SU-DHL-6 (cell line): ENCODE measurements around the gene MMRN2.
"Not testable (repeated sequence)": the region's sequence is repeated elsewhere in the genome, so short reads cannot be mapped to it uniquely, and the experiment has no call there.

Experiments used
- H2AFZ ChIP-seq: fragments of 200-600 bp; sonication (generic); 2 replicates; pipeline ENCODE4 v1.6.1; 2014; ENCODE audit warnings: low read depth, mild to moderate bottlenecking, moderate library complexity, mixed read lengths, antibody characterized with exemption, low read length; ENCODE audit not compliant: severe bottlenecking
- H3F3A ChIP-seq: fragments of 200-600 bp; shearing (Covaris generic); 2 replicates; pipeline ENCODE4 v1.6.0; 2016; ENCODE audit warnings: antibody characterized with exemption, mild to moderate bottlenecking; ENCODE audit not compliant: insufficient read depth
- H3K27ac ChIP-seq: fragments of 200-600 bp; sonication (generic); 2 replicates; pipeline ENCODE4 v1.5.1; 2016; ENCODE audit warnings: low read depth, mild to moderate bottlenecking, low read length, moderate library complexity, mixed read lengths
- H3K27me3 ChIP-seq: fragments of 200-600 bp; sonication (generic), shearing (Covaris generic); 2 replicates; pipeline ENCODE4 v1.6.0; 2014; ENCODE audit warnings: mild to moderate bottlenecking, low read length
- H3K36me3 ChIP-seq: fragments of 200-600 bp; sonication (generic); 2 replicates; pipeline ENCODE4 v1.6.1; 2014; ENCODE audit warnings: mild to moderate bottlenecking, low read length, mixed read lengths
- H3K4me2 ChIP-seq: fragments of 300-600, 200-600 bp; shearing (Covaris generic), sonication (generic); 2 replicates; pipeline ENCODE4 v1.6.0; 2014; ENCODE audit warnings: low read length, low read depth, mild to moderate bottlenecking; ENCODE audit not compliant: poor library complexity, severe bottlenecking
- H3K4me3 ChIP-seq: fragments of 200-600 bp; sonication (generic); 2 replicates; pipeline ENCODE4 v1.5.1; 2014; ENCODE audit warnings: antibody characterized with exemption, low read length, mild to moderate bottlenecking, mixed read lengths; ENCODE audit not compliant: insufficient read depth, poor library complexity, severe bottlenecking
- H3K79me2 ChIP-seq: fragments of 200-600 bp; sonication (generic); 2 replicates; pipeline ENCODE4 v1.6.1; 2014; ENCODE audit warnings: mild to moderate bottlenecking, low read length, moderate library complexity; ENCODE audit not compliant: insufficient read depth
- H3K9ac ChIP-seq: fragments of 200-600 bp; sonication (generic); 2 replicates; pipeline ENCODE4 v1.7.0; 2014; ENCODE audit warnings: mild to moderate bottlenecking, low read length
- H3K9me2 ChIP-seq: fragments of 200-600 bp; sonication (generic); replicated peaks from 2 replicates; pipeline ENCODE4 v1.6.1; 2014; ENCODE audit warnings: low read length; ENCODE audit not compliant: insufficient read depth
- H3K9me3 ChIP-seq: fragments of 200-600 bp; sonication (generic); 2 replicates; pipeline ENCODE4 v1.6.1; 2014; ENCODE audit warnings: low read length, mixed read lengths; ENCODE audit not compliant: insufficient read depth
- H4K20me1 ChIP-seq: fragments of 200-600 bp; sonication (generic); 2 replicates; pipeline ENCODE4 v1.6.1; 2014; ENCODE audit warnings: low read depth, mild to moderate bottlenecking, antibody characterized with exemption, low read length, moderate library complexity, mixed read lengths
- CTCF ChIP-seq: fragments of 200-600 bp; sonication (generic); IDR thresholded peaks from one replicate; pipeline ENCODE4 v1.5.1; 2017; ENCODE audit warnings: antibody characterized with exemption, mild to moderate bottlenecking, low read length, moderate library complexity; ENCODE audit not compliant: insufficient read depth, poor library complexity, severe bottlenecking
- EZH2phosphoT487 ChIP-seq: fragments of 200-600 bp; sonication (generic), shearing (Covaris generic); conservative IDR thresholded peaks from 2 replicates; pipeline ENCODE4 v1.6.1; 2018; ENCODE audit warnings: mild to moderate bottlenecking, antibody characterized with exemption, low read length, moderate library complexity, mixed read lengths

Gene MMRN2

GRCh38 chr10:86957471-86958115, at the start of gene MMRN2:
MMRN2 (minus strand) TSS chr10:86957615; CDS start chr10:86957541, 74 bp downstream.
- TF ChIP-seq EZH2phosphoT487 (no peak), CTCF (no peak)
- Histone ChIP-seq H3K9me3 (no peaks in the 10 kb centered on the region), H3K27me3 (no peaks in the 10 kb centered on the region), H3F3A (no peaks in the 10 kb centered on the region), H4K20me1 (no peaks in the 10 kb centered on the region), H3K79me2 (no peaks in the 10 kb centered on the region), H2AFZ (no peak within 1 kb of the TSS), H3K9me2 (no peaks in the 10 kb centered on the region), H3K36me3 (no peaks in the 10 kb centered on the region), H3K9ac (no peak within 1 kb of the TSS), H3K4me3 (no peak within 1 kb of the TSS), H3K27ac (no peak within 1 kb of the TSS), H3K4me2 (no peak within 1 kb of the TSS)

GRCh38 chr10:87007124-87007523, 49.7 kb upstream of the MMRN2 start:
- not testable (repeated sequence) for H3K27me3 ChIP-seq, H4K20me1 ChIP-seq, H3K79me2 ChIP-seq, H2AFZ ChIP-seq, H3K4me2 ChIP-seq, H3K9me3 ChIP-seq, H3K9me2 ChIP-seq, H3F3A ChIP-seq, H3K9ac ChIP-seq, H3K27ac ChIP-seq, H3K4me3 ChIP-seq, H3K36me3 ChIP-seq

- no peaks in the 10 kb centered on the region for H3K9me3 ChIP-seq
- H3K4me2 ChIP-seq, result no peak overlapping the region
- no peak overlapping the region for H3K4me3 ChIP-seq
- H4K20me1 ChIP-seq, result no peaks in the 10 kb centered on the region
- TF ChIP-seq EZH2phosphoT487 (no peak), CTCF (no peak)
- no peaks in the 10 kb centered on the region for H3K79me2 ChIP-seq
- H2AFZ ChIP-seq, result no peak overlapping the region
- H3K9ac ChIP-seq, result no peak overlapping the region
- no peaks in the 10 kb centered on the region for H3K27me3 ChIP-seq
- H3F3A ChIP-seq, result no peaks in the 10 kb centered on the region
- H3K27ac ChIP-seq, result no peak overlapping the region
- H3K36me3 ChIP-seq, result no peaks in the 10 kb centered on the region
- H3K9me2 ChIP-seq, result no peaks in the 10 kb centered on the region
Measured at GRCh38 chr10:87000491-87000890, 43.1 kb upstream of the MMRN2 start.

- not testable (repeated sequence) for H2AFZ ChIP-seq, H3K9ac ChIP-seq, H3K4me3 ChIP-seq, H3F3A ChIP-seq, H3K79me2 ChIP-seq, H4K20me1 ChIP-seq, H3K4me2 ChIP-seq, H3K27ac ChIP-seq, H3K9me3 ChIP-seq, H3K27me3 ChIP-seq, H3K36me3 ChIP-seq, H3K9me2 ChIP-seq
Measured at GRCh38 chr10:86999802-87000403, 42.5 kb upstream of the MMRN2 start.
